GM21423 (cell line): ENCODE results near the gene IMPA2.
"Not testable (repeated sequence)": the region's sequence is repeated elsewhere in the genome, so short reads cannot be mapped to it uniquely, and the experiment has no call there.

Source experiments
- ATAC-seq: cut with Tn5 transposase; IDR thresholded peaks from one replicate; pipeline ENCODE4 v1.9.1; 2021; ENCODE audit warnings: mild to moderate bottlenecking, moderate library complexity; ENCODE audit not compliant: unreplicated experiment

IMPA2 gene

GRCh38 chr18:12067671-12068070 lies 86.4 kb downstream of the IMPA2 start:
- no peak for ATAC-seq

GRCh38 chr18:12068316-12068949 lies 87.1 kb downstream of the IMPA2 start:
- ATAC-seq: not testable (repeated sequence)

- no peak for ATAC-seq
Observed at GRCh38 chr18:12068950-12069320, 87.6 kb downstream of the IMPA2 start.

GRCh38 chr18:12071066-12071465 lies 89.8 kb downstream of the IMPA2 start:
- not testable (repeated sequence) for ATAC-seq

GRCh38 chr18:12072996-12073395 lies 91.7 kb downstream of the IMPA2 start:
- no peak for ATAC-seq

GRCh38 chr18:12074736-12075135 lies 93.4 kb downstream of the IMPA2 start:
- ATAC-seq: no peak

GRCh38 chr18:12076424-12077140 lies 95.3 kb downstream of the IMPA2 start:
- no peak for ATAC-seq

GRCh38 chr18:12077994-12078393 lies 96.7 kb downstream of the IMPA2 start:
- not testable (repeated sequence) for ATAC-seq

GRCh38 chr18:12079491-12080237 lies 98.4 kb downstream of the IMPA2 start:
- ATAC-seq: no peak
